SK-N-DZ (cell line): ENCODE data around the gene MAOA.

Source experiments
- DNase-seq: peaks from one replicate; pipeline ENCODE4 v3.0.0-alpha.2; 2015; ENCODE audit warnings: low spot score

The MAOA gene

DNA sequence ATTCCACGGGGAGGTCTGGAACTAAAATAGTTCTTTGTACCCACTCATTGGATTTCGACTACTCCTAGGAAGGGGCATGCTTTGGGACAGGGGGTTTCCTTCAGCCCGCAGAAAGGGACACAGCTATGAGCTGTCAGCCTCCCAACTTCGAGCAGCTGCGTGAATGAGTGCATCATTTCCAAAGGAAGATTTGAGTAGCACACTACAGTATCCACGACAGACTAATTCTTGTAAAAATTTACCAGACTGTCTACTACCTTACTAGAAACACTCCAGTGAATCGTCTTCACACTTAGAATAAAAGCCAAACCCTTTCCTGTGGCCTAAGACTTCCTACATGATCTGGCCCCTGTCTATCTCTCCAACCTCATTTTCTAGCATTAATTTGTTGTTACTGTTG is 101.9 kb downstream of the MAOA start:
- no peak for DNase-seq

GRCh38 chrX:43785930-43786591 is 130.0 kb downstream of the MAOA start:
- no peak for DNase-seq
